Measurements from ENCODE around the gene FAM229B. TPM values are rescaled to one million over a fixed set of nuclear protein-coding genes. Genes with fewer than 3 reads are reported as not detected.

FAM229B gene
- total and polyA plus RNA-seq, 9 of the 15 experiments (the other 6 are each of a cell fraction or from before 2014, with no cell fraction given), result 3.3 to 17.4 (median 5.8) TPM

- DNase-seq (ENCODE audit: extremely low read depth in 1 of 4, low spot score in 3 of 4) (no peak), ATAC-seq (no peak), FAIRE-seq (no peak)
- no TSS peak for BruUV-seq (replicated peaks)
- CTCF ChIA-PET (ENCODE audit: low intra/inter-chr PET ratio), result no interaction called here
- no peaks in the 10 kb centered on the region for H4K20me1 ChIP-seq (replicated peaks; ENCODE audit: control insufficient read depth, insufficient read depth, low read length)
- no peak overlapping the region for H2AFZ ChIP-seq (ENCODE audit: low read depth, low read length)
- H3K9me1 ChIP-seq (ENCODE audit: control insufficient read depth, insufficient read depth, low read length), result no peaks in the 10 kb centered on the region
- H3K27me3 ChIP-seq (ENCODE audit: control insufficient read depth in 2 of 2, insufficient read depth in 2 of 2, low read length in 2 of 2), result peaks cover 3 to 7% of the 10 kb centered on the region in 2 experiments; a peak in 3 of 5 replicates
- H3K27ac ChIP-seq (ENCODE audit: extremely low read depth, low read depth, low read length), result no peak overlapping the region
- no peaks in the 10 kb centered on the region for H3K36me3 ChIP-seq (ENCODE audit: control insufficient read depth, insufficient read depth, low read length)
- intact Hi-C loops (cut with micrococcal nuclease), result no loop called here
- no peak overlapping the region for H3K9ac ChIP-seq (ENCODE audit: insufficient read depth in 1 of 2, low read depth in 2 of 2, low read length in 2 of 2)
- POLR2A ChIA-PET, result interaction anchor here (0.7 kb wide), 1 partner anchor 13 kb away, joined by 3 read pairs; the partner anchor contains the start of gene FAM229B
- in situ Hi-C loops (cut with MboI), result no loop called here
- H3K4me2 ChIP-seq (ENCODE audit: insufficient read depth, low read length), result no peak overlapping the region
- H3K4me3 ChIP-seq, result no peak overlapping the region
- TF ChIP-seq ZBTB11 (CRISPR knock-in tag; IDR thresholded peaks at IDR 0.05) (no peak), ZBTB49 (CRISPR knock-in tag; IDR thresholded peaks at IDR 0.05; ENCODE audit: borderline replicate concordance) (no peak), LEF1 (IDR thresholded peaks at IDR 0.05) (no peak), E4F1 (CRISPR knock-in tag; IDR thresholded peaks at IDR 0.05; ENCODE audit: borderline replicate concordance) (no peak), SAP30 (IDR thresholded peaks at IDR 0.05; ENCODE audit: borderline replicate concordance, insufficient read depth, low read depth, low read length, poor library complexity, severe bottlenecking) (no peak), ZNF696 (CRISPR knock-in tag; conservative IDR thresholded peaks at IDR 0.05) (no peak), SMARCA4 (IDR thresholded peaks at IDR 0.05) (no peak)
- H3K9me3 ChIP-seq (replicated peaks; ENCODE audit: control insufficient read depth, insufficient read depth, low read depth, low read length), result no peaks in the 10 kb centered on the region
- no peaks in the 10 kb centered on the region for H3K4me1 ChIP-seq (replicated peaks in 1 of 2; ENCODE audit: control insufficient read depth in 2 of 2, insufficient read depth in 2 of 2, low read length in 2 of 2)
- no peaks in the 10 kb centered on the region for H3K79me2 ChIP-seq (ENCODE audit: control insufficient read depth, insufficient read depth, low read length)
- WGBS (ENCODE audit: insufficient coverage, low coverage, missing lambda C conversion rate), result 2% methylated on average over 4 of the region's 4 CpGs
Observed at GRCh38 chr6:112100561-112100960, 13.2 kb downstream of the FAM229B start.
